GM12891 (cell line): ENCODE data around the gene KRT5.

Experiments used
- DNase-seq: peaks from one replicate; pipeline ENCODE4 v3.0.0; 2011; ENCODE audit warnings: low spot score; ENCODE audit not compliant: insufficient read length
- FAIRE-seq: peaks from 2 replicates; lab custom pipeline; 2011; peaks lifted over from hg19 to GRCh38; lab: Jason Lieb, UNC
- PAX5 ChIP-seq: IDR thresholded peaks from 2 replicates; pipeline ENCODE4 v1.6.1; 2011; ENCODE audit warnings: low read length, moderate library complexity, mild to moderate bottlenecking; ENCODE audit not compliant: insufficient read depth, severe bottlenecking
- POLR2A ChIP-seq: IDR thresholded peaks from 2 replicates; pipeline ENCODE4 v1.6.1; 2011; ENCODE audit warnings: low read depth, low read length, control low read depth
- POLR2AphosphoS5 ChIP-seq: IDR thresholded peaks from 2 replicates; pipeline ENCODE4 v1.6.1; 2011; ENCODE audit warnings: low read depth, low read length, control low read depth
- POU2F2 ChIP-seq: IDR thresholded peaks from 2 replicates; pipeline ENCODE4 v1.6.1; 2011; ENCODE audit warnings: low read depth, mild to moderate bottlenecking, control low read depth, low read length, moderate library complexity
- SPI1 ChIP-seq: IDR thresholded peaks from 2 replicates; pipeline ENCODE4 v1.6.1; 2011; ENCODE audit warnings: low read depth, low read length, control low read depth
- TAF1 ChIP-seq: IDR thresholded peaks from 2 replicates; pipeline ENCODE4 v1.6.1; 2011; ENCODE audit warnings: low read depth, low read length, control low read depth

Gene KRT5

GRCh38 chr12:52539083-52539820, 19.1 kb upstream of the KRT5 start:
- TF ChIP-seq TAF1, result no peak
- TF ChIP-seq POLR2AphosphoS5, result no peak
- no peak for TF ChIP-seq SPI1
- no peak for TF ChIP-seq POU2F2
- no peak for TF ChIP-seq PAX5
- no peak for TF ChIP-seq POLR2A
- DNase-seq (no peak), FAIRE-seq (no peak)

DNA sequence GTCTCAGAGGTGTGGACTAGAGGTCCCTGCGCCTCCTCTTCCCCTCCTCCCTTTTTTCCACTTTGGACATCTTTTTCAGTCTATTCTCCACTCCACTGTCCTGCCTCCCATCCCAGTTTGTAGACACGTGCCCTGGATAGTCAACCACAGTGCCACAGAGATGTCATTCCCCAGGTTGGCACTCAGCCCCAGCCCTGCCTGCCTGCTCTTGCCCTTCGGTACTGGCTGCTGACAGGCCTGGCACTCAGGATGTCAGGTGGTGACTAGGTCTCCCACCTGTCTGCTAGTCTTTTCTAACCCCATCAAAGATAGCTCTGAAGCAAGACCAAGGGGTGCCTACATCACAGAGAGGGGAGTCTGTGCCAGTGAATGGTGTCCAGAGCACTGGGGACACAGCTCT, 16.9 kb upstream of the KRT5 start:
- FAIRE-seq (no peak), DNase-seq (no peak)
- TF ChIP-seq PAX5 (no peak), TAF1 (no peak), POLR2AphosphoS5 (no peak), POLR2A (no peak), SPI1 (no peak), POU2F2 (no peak)

DNA sequence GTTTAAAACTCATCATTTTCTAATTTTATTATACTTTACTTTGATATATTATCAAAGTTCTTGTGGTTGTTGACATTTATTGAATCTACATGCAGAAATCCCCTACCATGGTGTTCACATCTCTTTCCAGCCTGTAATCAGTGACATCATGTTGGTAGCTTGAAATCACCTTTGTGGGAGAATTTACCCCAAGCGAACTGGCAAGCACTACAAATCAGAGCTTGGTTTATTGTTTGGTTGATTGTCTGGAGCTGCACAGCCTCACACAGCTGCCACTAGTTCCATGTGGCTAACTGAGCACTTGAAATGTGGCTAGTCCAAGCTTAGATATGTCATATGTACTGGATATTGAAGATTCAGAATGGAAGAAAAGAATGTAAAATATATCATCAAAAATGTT, 15.4 kb upstream of the KRT5 start:
- DNase-seq, result no peak
- TF ChIP-seq TAF1 (no peak), POU2F2 (no peak), PAX5 (no peak), POLR2AphosphoS5 (no peak), SPI1 (no peak), POLR2A (no peak)
- FAIRE-seq, result no peak

GRCh38 chr12:52534482-52534881, 14.3 kb upstream of the KRT5 start:
- TF ChIP-seq SPI1, result no peak
- TF ChIP-seq PAX5, result no peak
- no peak for TF ChIP-seq POLR2AphosphoS5
- DNase-seq (no peak), FAIRE-seq (no peak)

- DNase-seq (no peak), FAIRE-seq (no peak)
- TF ChIP-seq PAX5 (no peak), POLR2A (no peak), TAF1 (no peak), POLR2AphosphoS5 (no peak), POU2F2 (no peak), SPI1 (no peak)
Measured at GRCh38 chr12:52533686-52534470, 13.7 kb upstream of the KRT5 start.

GRCh38 chr12:52532636-52533035, 12.4 kb upstream of the KRT5 start:
- DNase-seq (no peak), FAIRE-seq (no peak)
- TF ChIP-seq TAF1, result no peak
- no peak for TF ChIP-seq POLR2A
- TF ChIP-seq POLR2AphosphoS5, result no peak
- no peak for TF ChIP-seq SPI1
- TF ChIP-seq POU2F2, result no peak
- no peak for TF ChIP-seq PAX5

GRCh38 chr12:52531566-52532300, 11.5 kb upstream of the KRT5 start:
- no peak for TF ChIP-seq SPI1
- no peak for TF ChIP-seq PAX5
- TF ChIP-seq POU2F2, result no peak
- no peak for TF ChIP-seq TAF1
- TF ChIP-seq POLR2A, result no peak
- TF ChIP-seq POLR2AphosphoS5, result no peak
- FAIRE-seq (no peak), DNase-seq (no peak)

DNA sequence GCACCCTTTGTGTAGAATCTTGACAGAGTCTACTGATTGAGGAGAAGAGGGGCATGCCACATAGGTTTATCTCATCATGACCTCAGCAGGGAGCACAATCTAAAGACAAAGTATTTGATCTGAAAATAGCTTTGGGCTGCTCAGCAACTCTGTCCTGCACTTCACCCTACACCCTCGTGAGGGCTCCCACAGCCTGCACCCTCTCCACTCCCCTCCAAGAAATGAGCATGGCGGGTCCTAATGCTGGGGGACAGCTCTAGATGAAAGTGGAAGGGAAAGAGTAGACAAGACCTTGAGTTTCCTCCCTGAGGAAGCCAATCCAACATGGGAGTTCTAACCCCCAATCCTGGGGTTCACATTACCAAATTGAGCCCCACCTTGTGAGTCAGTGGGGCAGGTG, 10.7 kb upstream of the KRT5 start:
- TF ChIP-seq PAX5 (no peak), POLR2AphosphoS5 (no peak), POU2F2 (no peak), POLR2A (no peak), SPI1 (no peak), TAF1 (no peak)
- FAIRE-seq (no peak), DNase-seq (no peak)

DNA sequence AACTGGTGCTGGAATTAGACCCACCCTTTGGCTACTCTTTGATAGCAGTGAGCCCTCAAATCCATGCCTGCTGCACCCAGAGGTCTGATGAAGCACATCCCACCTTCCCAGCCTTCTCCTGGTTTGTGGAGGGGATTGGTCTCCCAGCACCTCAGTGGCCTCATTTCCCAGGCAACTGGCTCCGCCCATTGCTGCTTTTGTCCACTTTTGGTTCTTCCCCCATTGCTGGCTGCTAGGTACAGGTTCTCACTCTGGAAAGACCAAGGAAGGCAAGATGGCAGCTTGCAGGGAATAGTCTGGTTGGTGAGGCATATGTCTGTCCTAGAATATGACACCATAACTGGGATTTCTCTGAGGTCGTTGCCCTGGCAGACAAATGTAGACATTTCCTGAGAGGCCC, 10.2 kb upstream of the KRT5 start:
- no peak for TF ChIP-seq POLR2A
- FAIRE-seq (no peak), DNase-seq (no peak)
